Liver (tissue), 9 donors: ENCODE results near the gene UBE3B. TPM values are rescaled to one million over a fixed set of nuclear protein-coding genes. Genes with fewer than 3 reads are reported as not detected.

ENCODE experiments used
- DNase-seq: peaks from one replicate; pipeline ENCODE4 v3.0.0-alpha.2; 2017; ENCODE audit warnings: low spot score
- H3K27ac ChIP-seq, 2 donors: one replicate each; pipeline ENCODE4 v1.7.0; 2013; ENCODE audit warnings: inconsistent platforms in 2 of 2, low read length in 2 of 2, control low read depth in 1 of 2, low read depth in 1 of 2, mild to moderate bottlenecking in 1 of 2
- H3K27me3 ChIP-seq, 4 donors: one replicate each; pipeline versions ENCODE4 v1.6.1 to v1.7.0; 2013; ENCODE audit warnings: low read length in 3 of 4, inconsistent platforms in 1 of 4, mild to moderate bottlenecking in 1 of 4, moderate library complexity in 1 of 4; ENCODE audit not compliant: control insufficient read depth in 4 of 4, insufficient read depth in 4 of 4
- H3K36me3 ChIP-seq, 4 donors: one replicate each; pipeline versions ENCODE4 v1.6.1 to v1.7.0; 2013; ENCODE audit warnings: low read length in 3 of 4, mild to moderate bottlenecking in 3 of 4, low read depth in 1 of 4, moderate library complexity in 1 of 4; ENCODE audit not compliant: control insufficient read depth in 4 of 4, insufficient read depth in 3 of 4
- H3K4me1 ChIP-seq, 4 donors: one replicate each; pipeline versions ENCODE4 v1.6.1 to v1.7.0; 2013; ENCODE audit warnings: low read length in 3 of 4, mild to moderate bottlenecking in 3 of 4, moderate library complexity in 1 of 4; ENCODE audit not compliant: control insufficient read depth in 4 of 4, insufficient read depth in 4 of 4
- H3K4me3 ChIP-seq, 3 donors: one replicate each; pipeline versions ENCODE4 v1.6.1 to v1.7.0; 2013; ENCODE audit warnings: low read length in 3 of 3, control low read depth in 1 of 3, low read depth in 1 of 3, mild to moderate bottlenecking in 1 of 3
- H3K9ac ChIP-seq, 2 donors: one replicate each; pipeline ENCODE4 v1.7.0; 2013; ENCODE audit warnings: low read length in 2 of 2, mild to moderate bottlenecking in 2 of 2, moderate library complexity in 2 of 2, control low read depth in 1 of 2, low read depth in 1 of 2
- H3K9me3 ChIP-seq, 4 donors: one replicate each; pipeline versions ENCODE4 v1.6.1 to v1.7.0; 2013; ENCODE audit warnings: low read length in 3 of 4; ENCODE audit not compliant: control insufficient read depth in 4 of 4
- EGR1 ChIP-seq, 2 donors: IDR thresholded peaks; 2 replicates each; pipeline ENCODE4 v1.6.1; 2016 to 2018; ENCODE audit warnings: antibody characterized with exemption in 2 of 2, low read depth in 2 of 2
- FOXA1 ChIP-seq: IDR thresholded peaks from 2 replicates; pipeline ENCODE4 v1.6.1; 2016; ENCODE audit warnings: antibody characterized with exemption
- FOXA2 ChIP-seq: IDR thresholded peaks from 2 replicates; pipeline ENCODE4 v1.6.1; 2016; ENCODE audit warnings: antibody characterized with exemption
- HNF4A ChIP-seq, 2 donors: conservative IDR thresholded peaks; 2 replicates each; pipeline ENCODE4 v1.6.1; 2016; ENCODE audit warnings: antibody characterized with exemption in 2 of 2, mild to moderate bottlenecking in 2 of 2
- HNF4G ChIP-seq: IDR thresholded peaks from 2 replicates; pipeline ENCODE4 v1.6.1; 2016; ENCODE audit warnings: antibody characterized with exemption
- JUND ChIP-seq, 2 donors: IDR thresholded peaks; 2 replicates each; pipeline ENCODE4 v1.6.1; 2016; ENCODE audit warnings: antibody characterized with exemption in 2 of 2
- NR2F2 ChIP-seq: IDR thresholded peaks from 2 replicates; pipeline ENCODE4 v1.6.1; 2016; ENCODE audit warnings: antibody characterized with exemption
- RAD21 ChIP-seq, 2 donors: IDR thresholded peaks; 2 replicates each; pipeline ENCODE4 v1.6.1; 2016; ENCODE audit warnings: antibody characterized with exemption in 2 of 2, mild to moderate bottlenecking in 2 of 2
- RXRA ChIP-seq, 2 donors: IDR thresholded peaks; 2 replicates each; pipeline ENCODE4 v1.6.1; 2017 to 2018; ENCODE audit warnings: antibody characterized with exemption in 2 of 2, mild to moderate bottlenecking in 1 of 2
- SP1 ChIP-seq: IDR thresholded peaks from 2 replicates; pipeline ENCODE4 v1.6.1; 2018; ENCODE audit warnings: antibody characterized with exemption, mild to moderate bottlenecking
- YY1 ChIP-seq: IDR thresholded peaks from 2 replicates; pipeline ENCODE4 v1.6.1; 2016; ENCODE audit warnings: antibody characterized with exemption, mild to moderate bottlenecking
- WGBS: extraction: QIAGEN DNeasy Blood & Tissue Kit; methylation state at CpG from one replicate; pipeline ENCODE4 v1.1.7; 2013; 5-methylcytosine and 5-hydroxymethylcytosine counted together
- polyA plus RNA-seq, 2 donors: library from polyadenylated mRNA; stranded (reverse) in 1 of 2; unstranded in 1 of 2; fragments of 200-250 nt in 1 of 2; fragments of >200 nt in 1 of 2; fragmentation: Nextera tagmentation in 1 of 2; extraction: Ambion mirVana in 1 of 2; gene quantifications; one replicate each; pipeline versions ENCODE4 v1.2.1 to v1.2.3, GENCODE V29; 2013 to 2015
- total RNA-seq, 2 donors: library from RNA; depleted of rRNA; stranded (reverse); fragments of >200 nt; gene quantifications; one replicate each; pipeline ENCODE4 v1.2.3, GENCODE V29; 2014
- TF ChIP-seq, protein P1 (sequence below): IDR thresholded peaks from 2 replicates; pipeline ENCODE4 v1.6.1; 2016; ENCODE audit warnings: antibody characterized with exemption
- TF ChIP-seq, protein P2 (sequence below): fragments of 150-350 bp; IDR thresholded peaks from 2 replicates; pipeline ENCODE4 v1.5.1; 2017; ENCODE audit warnings: improper control_type of control experiment, low read depth, low read length; ENCODE audit not compliant: missing input control
- TF ChIP-seq, protein P3 (sequence below): IDR thresholded peaks from 2 replicates; pipeline ENCODE4 v1.6.1; 2016; ENCODE audit warnings: antibody characterized with exemption
- TF ChIP-seq, protein P4 (sequence below): IDR thresholded peaks from 2 replicates; pipeline ENCODE4 v1.6.1; 2016; ENCODE audit warnings: antibody characterized with exemption, mild to moderate bottlenecking
- TF ChIP-seq, protein P5 (sequence below): IDR thresholded peaks from 2 replicates; pipeline ENCODE4 v1.6.1; 2016; ENCODE audit warnings: antibody characterized with exemption
- donor health status: healthy.
- donor health status: healthy.
- donor health status: healthy.
- donor health status: healthy.
- donor health status: healthy.

UBE3B gene
- total and polyA plus RNA-seq, 4 donors: 9.3 to 43.4 (median 24.1) TPM

DNA sequence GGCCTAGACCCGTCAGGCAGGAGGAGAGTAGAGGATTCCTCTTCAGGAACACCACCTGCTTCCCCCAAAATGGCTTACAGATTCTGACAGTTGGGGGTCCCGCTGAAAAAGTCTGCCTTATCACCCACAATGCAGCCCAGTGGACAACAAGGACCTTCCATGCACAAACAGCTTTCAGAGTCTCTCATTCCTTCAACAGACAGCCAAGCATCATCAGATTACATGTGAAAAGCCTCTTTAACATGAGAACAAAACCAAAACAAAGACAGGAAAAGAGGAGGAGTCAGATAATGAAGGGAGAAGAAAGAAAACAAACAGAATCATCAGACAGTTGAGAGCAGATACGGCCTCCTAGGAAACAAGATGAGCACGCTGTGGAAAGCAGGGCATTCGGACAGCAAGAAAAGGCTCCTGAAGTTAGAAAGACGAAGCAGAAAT, 18.6 kb upstream of the UBE3B start:
- Histone ChIP-seq H3K4me1 (peaks cover 6 to 30% (median 15%) of the 10 kb centered on the region in 4 donors), H3K9ac (no peak overlapping the region)
- WGBS: 72% methylated on average over 6 of the region's 6 CpGs

DNA sequence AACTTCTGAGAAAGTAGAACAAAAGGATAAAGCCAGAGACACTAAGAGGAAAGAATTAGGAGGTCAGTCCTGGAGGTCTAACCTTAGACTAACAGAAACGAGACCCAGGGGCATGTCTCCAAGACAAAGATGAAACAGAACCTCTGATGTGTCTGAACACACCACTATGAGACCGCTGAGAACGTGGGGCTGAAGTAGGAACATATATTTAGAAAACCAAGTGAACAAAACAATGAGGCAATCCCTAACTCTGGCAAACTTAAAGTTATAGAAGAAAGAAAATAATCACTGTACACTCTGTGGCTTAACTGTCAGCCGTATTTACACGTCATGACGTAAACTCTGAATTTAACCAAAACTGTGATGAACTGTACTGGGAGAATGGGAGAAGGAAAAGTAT, 18.2 kb upstream of the UBE3B start:
- Histone ChIP-seq H3K9ac (no peak overlapping the region), H3K4me3 (no peak overlapping the region), H3K27me3 (no peaks in the 10 kb centered on the region), H3K9me3 (no peaks in the 10 kb centered on the region), H3K36me3 (peaks cover 5 to 36% (median 21%) of the 10 kb centered on the region in 4 donors), H3K4me1 (peaks cover 6 to 30% (median 15%) of the 10 kb centered on the region in 4 donors), H3K27ac (peak overlapping the region in 1 of 2 donors; percentile 8)
- TF ChIP-seq, protein P1, sequence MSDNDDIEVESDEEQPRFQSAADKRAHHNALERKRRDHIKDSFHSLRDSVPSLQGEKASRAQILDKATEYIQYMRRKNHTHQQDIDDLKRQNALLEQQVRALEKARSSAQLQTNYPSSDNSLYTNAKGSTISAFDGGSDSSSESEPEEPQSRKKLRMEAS: no peak
- TF ChIP-seq, protein P2, sequence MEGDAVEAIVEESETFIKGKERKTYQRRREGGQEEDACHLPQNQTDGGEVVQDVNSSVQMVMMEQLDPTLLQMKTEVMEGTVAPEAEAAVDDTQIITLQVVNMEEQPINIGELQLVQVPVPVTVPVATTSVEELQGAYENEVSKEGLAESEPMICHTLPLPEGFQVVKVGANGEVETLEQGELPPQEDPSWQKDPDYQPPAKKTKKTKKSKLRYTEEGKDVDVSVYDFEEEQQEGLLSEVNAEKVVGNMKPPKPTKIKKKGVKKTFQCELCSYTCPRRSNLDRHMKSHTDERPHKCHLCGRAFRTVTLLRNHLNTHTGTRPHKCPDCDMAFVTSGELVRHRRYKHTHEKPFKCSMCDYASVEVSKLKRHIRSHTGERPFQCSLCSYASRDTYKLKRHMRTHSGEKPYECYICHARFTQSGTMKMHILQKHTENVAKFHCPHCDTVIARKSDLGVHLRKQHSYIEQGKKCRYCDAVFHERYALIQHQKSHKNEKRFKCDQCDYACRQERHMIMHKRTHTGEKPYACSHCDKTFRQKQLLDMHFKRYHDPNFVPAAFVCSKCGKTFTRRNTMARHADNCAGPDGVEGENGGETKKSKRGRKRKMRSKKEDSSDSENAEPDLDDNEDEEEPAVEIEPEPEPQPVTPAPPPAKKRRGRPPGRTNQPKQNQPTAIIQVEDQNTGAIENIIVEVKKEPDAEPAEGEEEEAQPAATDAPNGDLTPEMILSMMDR: no peak
- TF ChIP-seq SP1: no peak
- TF ChIP-seq JUND (IDR thresholded peaks at IDR 0.05): no peak
- no peak for TF ChIP-seq FOXA2
- TF ChIP-seq RXRA (IDR thresholded peaks at IDR 0.05): no peak
- TF ChIP-seq HNF4G: no peak
- no peak for TF ChIP-seq EGR1 (IDR thresholded peaks at IDR 0.05; ENCODE audit: low read depth in 2 of 2)
- no peak for TF ChIP-seq RAD21 (IDR thresholded peaks at IDR 0.05)
- TF ChIP-seq, protein P3, sequence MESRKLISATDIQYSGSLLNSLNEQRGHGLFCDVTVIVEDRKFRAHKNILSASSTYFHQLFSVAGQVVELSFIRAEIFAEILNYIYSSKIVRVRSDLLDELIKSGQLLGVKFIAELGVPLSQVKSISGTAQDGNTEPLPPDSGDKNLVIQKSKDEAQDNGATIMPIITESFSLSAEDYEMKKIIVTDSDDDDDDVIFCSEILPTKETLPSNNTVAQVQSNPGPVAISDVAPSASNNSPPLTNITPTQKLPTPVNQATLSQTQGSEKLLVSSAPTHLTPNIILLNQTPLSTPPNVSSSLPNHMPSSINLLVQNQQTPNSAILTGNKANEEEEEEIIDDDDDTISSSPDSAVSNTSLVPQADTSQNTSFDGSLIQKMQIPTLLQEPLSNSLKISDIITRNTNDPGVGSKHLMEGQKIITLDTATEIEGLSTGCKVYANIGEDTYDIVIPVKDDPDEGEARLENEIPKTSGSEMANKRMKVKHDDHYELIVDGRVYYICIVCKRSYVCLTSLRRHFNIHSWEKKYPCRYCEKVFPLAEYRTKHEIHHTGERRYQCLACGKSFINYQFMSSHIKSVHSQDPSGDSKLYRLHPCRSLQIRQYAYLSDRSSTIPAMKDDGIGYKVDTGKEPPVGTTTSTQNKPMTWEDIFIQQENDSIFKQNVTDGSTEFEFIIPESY: no peak
- no peak for TF ChIP-seq NR2F2
- TF ChIP-seq, protein P4, sequence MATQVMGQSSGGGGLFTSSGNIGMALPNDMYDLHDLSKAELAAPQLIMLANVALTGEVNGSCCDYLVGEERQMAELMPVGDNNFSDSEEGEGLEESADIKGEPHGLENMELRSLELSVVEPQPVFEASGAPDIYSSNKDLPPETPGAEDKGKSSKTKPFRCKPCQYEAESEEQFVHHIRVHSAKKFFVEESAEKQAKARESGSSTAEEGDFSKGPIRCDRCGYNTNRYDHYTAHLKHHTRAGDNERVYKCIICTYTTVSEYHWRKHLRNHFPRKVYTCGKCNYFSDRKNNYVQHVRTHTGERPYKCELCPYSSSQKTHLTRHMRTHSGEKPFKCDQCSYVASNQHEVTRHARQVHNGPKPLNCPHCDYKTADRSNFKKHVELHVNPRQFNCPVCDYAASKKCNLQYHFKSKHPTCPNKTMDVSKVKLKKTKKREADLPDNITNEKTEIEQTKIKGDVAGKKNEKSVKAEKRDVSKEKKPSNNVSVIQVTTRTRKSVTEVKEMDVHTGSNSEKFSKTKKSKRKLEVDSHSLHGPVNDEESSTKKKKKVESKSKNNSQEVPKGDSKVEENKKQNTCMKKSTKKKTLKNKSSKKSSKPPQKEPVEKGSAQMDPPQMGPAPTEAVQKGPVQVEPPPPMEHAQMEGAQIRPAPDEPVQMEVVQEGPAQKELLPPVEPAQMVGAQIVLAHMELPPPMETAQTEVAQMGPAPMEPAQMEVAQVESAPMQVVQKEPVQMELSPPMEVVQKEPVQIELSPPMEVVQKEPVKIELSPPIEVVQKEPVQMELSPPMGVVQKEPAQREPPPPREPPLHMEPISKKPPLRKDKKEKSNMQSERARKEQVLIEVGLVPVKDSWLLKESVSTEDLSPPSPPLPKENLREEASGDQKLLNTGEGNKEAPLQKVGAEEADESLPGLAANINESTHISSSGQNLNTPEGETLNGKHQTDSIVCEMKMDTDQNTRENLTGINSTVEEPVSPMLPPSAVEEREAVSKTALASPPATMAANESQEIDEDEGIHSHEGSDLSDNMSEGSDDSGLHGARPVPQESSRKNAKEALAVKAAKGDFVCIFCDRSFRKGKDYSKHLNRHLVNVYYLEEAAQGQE: no peak
- TF ChIP-seq YY1: no peak
- 79% methylated on average over 6 of the region's 6 CpGs for whole genome bisulfite sequencing
- no peak for DNase-seq

More for the DNA sequence above, 18.6 kb upstream of the UBE3B start:
- no peaks in the 10 kb centered on the region for H3K9me3 ChIP-seq
- no peak overlapping the region for H3K4me3 ChIP-seq
- TF ChIP-seq JUND (IDR thresholded peaks at IDR 0.05) (no peak), NR2F2 (no peak), RAD21 (IDR thresholded peaks at IDR 0.05) (no peak), EGR1 (IDR thresholded peaks at IDR 0.05; ENCODE audit: low read depth in 2 of 2) (no peak), FOXA1 (no peak), RXRA (IDR thresholded peaks at IDR 0.05) (no peak), YY1 (no peak), HNF4A (conservative IDR thresholded peaks at IDR 0.05) (no peak)
- TF ChIP-seq, protein P5, sequence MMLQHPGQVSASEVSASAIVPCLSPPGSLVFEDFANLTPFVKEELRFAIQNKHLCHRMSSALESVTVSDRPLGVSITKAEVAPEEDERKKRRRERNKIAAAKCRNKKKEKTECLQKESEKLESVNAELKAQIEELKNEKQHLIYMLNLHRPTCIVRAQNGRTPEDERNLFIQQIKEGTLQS: no peak
- TF ChIP-seq, protein P3: no peak
- TF ChIP-seq, protein P1: no peak
- no peak for DNase-seq
- H3K27me3 ChIP-seq: no peaks in the 10 kb centered on the region
- H3K36me3 ChIP-seq: peaks cover 5 to 41% (median 25%) of the 10 kb centered on the region in 4 donors
- H3K27ac ChIP-seq: peak overlapping the region; percentile 40 to 46
